Ascending aorta (tissue), 2 donors: ENCODE measurements around the gene SPTBN1. TPM values are rescaled to one million over a fixed set of nuclear protein-coding genes. Genes with fewer than 3 reads are reported as not detected.

Source experiments
- DNase-seq, 2 donors: peaks; one replicate each; pipeline ENCODE4 v3.0.0-alpha.2; 2019; ENCODE audit warnings: low spot score in 2 of 2
- H3K27ac ChIP-seq, 2 donors: fragments of 200-600 bp; sonication (generic); one replicate each; pipeline ENCODE4 v1.5.1; 2016 to 2017; ENCODE audit warnings: mild to moderate bottlenecking in 1 of 2
- H3K27me3 ChIP-seq: fragments of 200-600 bp; sonication (generic); one replicate; pipeline ENCODE4 v1.5.1; 2017
- H3K36me3 ChIP-seq, 2 donors: fragments of 200-600 bp; sonication (generic); one replicate each; pipeline ENCODE4 v1.5.1; 2016
- H3K4me1 ChIP-seq, 2 donors: fragments of 200-600 bp; sonication (generic); one replicate each; pipeline ENCODE4 v1.5.1; 2016 to 2017; ENCODE audit warnings: mild to moderate bottlenecking in 1 of 2
- H3K4me3 ChIP-seq, 2 donors: fragments of 200-600 bp; sonication (generic); one replicate each; pipeline ENCODE4 v1.5.1; 2016 to 2017; ENCODE audit warnings: mild to moderate bottlenecking in 1 of 2
- H3K9me3 ChIP-seq, 2 donors: fragments of 200-600 bp; sonication (generic); one replicate each; pipeline ENCODE4 v1.5.1; 2016
- intact Hi-C: fragments of 100-400 bp; cut with DNase I; formaldehyde crosslinking; loops from one replicate; pipeline ENCODE4 v1.15.1; 2023
- total RNA-seq: library from RNA; depleted of rRNA; stranded (reverse); fragments of >200 nt; gene quantifications from one replicate; pipeline ENCODE4 v1.1.0, GENCODE V29; 2016
- TF ChIP-seq, protein P1 (sequence below), 3 experiments: fragments of 200-600 bp in 2 of 3; fragments of 450-650 bp in 1 of 3; sonication (generic) in 2 of 3; IDR thresholded peaks; one replicate each; pipeline ENCODE4 v1.5.1; 2016 to 2019; ENCODE audit warnings: antibody characterized with exemption in 3 of 3, mild to moderate bottlenecking in 1 of 3, moderate library complexity in 1 of 3

The SPTBN1 gene
- total RNA-seq, 1 donor from 2014 or later, result 246 TPM

DNA sequence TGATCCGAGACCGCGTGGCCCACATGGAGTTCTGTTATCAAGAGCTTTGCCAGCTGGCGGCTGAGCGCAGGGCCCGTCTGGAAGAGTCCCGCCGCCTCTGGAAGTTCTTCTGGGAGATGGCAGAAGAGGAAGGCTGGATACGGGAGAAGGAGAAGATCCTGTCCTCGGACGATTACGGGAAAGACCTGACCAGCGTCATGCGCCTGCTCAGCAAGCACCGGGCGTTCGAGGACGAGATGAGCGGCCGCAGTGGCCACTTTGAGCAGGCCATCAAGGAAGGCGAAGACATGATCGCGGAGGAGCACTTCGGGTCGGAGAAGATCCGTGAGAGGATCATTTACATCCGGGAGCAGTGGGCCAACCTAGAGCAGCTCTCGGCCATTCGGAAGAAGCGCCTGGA lies 172.8 kb downstream of the SPTBN1 start:
- Histone ChIP-seq H3K27me3 (no peaks in the 10 kb centered on the region), H3K4me3 (no peak overlapping the region), H3K9me3 (no peaks in the 10 kb centered on the region), H3K27ac (no peak overlapping the region), H3K36me3 (peaks cover 63 to 94% of the 10 kb centered on the region in 2 donors), H3K4me1 (peaks cover 0 to 8% of the 10 kb centered on the region in 2 donors)
- no peak for DNase-seq
- intact Hi-C loops, result no loop called here
- TF ChIP-seq, protein P1, sequence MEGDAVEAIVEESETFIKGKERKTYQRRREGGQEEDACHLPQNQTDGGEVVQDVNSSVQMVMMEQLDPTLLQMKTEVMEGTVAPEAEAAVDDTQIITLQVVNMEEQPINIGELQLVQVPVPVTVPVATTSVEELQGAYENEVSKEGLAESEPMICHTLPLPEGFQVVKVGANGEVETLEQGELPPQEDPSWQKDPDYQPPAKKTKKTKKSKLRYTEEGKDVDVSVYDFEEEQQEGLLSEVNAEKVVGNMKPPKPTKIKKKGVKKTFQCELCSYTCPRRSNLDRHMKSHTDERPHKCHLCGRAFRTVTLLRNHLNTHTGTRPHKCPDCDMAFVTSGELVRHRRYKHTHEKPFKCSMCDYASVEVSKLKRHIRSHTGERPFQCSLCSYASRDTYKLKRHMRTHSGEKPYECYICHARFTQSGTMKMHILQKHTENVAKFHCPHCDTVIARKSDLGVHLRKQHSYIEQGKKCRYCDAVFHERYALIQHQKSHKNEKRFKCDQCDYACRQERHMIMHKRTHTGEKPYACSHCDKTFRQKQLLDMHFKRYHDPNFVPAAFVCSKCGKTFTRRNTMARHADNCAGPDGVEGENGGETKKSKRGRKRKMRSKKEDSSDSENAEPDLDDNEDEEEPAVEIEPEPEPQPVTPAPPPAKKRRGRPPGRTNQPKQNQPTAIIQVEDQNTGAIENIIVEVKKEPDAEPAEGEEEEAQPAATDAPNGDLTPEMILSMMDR (IDR thresholded peaks at IDR 0.05), result no peak

DNA sequence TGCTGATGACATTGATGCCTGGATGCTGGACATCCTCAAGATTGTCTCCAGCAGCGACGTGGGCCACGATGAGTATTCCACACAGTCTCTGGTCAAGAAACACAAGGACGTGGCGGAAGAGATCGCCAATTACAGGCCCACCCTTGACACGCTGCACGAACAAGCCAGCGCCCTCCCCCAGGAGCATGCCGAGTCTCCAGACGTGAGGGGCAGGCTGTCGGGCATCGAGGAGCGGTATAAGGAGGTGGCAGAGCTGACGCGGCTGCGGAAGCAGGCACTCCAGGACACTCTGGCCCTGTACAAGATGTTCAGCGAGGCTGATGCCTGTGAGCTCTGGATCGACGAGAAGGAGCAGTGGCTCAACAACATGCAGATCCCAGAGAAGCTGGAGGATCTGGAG lies 173.3 kb downstream of the SPTBN1 start:
- peaks cover 63 to 94% of the 10 kb centered on the region in 2 donors for H3K36me3 ChIP-seq
- intact Hi-C loops, result no loop called here
- no peaks in the 10 kb centered on the region for H3K27me3 ChIP-seq
- TF ChIP-seq, protein P1 (IDR thresholded peaks at IDR 0.05), result no peak
- no peak for DNase-seq
- peaks cover 0 to 11% of the 10 kb centered on the region in 2 donors for H3K4me1 ChIP-seq
- H3K9me3 ChIP-seq, result no peaks in the 10 kb centered on the region
- H3K27ac ChIP-seq, result peak overlapping the region in 1 of 2 donors; percentile 10
- no peak overlapping the region for H3K4me3 ChIP-seq

GRCh38 chr2:54629914-54630857 lies 174.1 kb downstream of the SPTBN1 start:
- intact Hi-C loops, result loop anchor here (10.0 kb wide), 1 partner anchor 175 kb away; the partner anchor contains the start of gene SPTBN1
- H3K4me1 ChIP-seq, result peaks cover under 1 to 14% of the 10 kb centered on the region in 2 donors
- H3K9me3 ChIP-seq, result no peaks in the 10 kb centered on the region
- TF ChIP-seq, protein P1 (IDR thresholded peaks at IDR 0.05), result no peak
- peak overlapping the region; percentile 10 to 20 for H3K27ac ChIP-seq
- DNase-seq, result no peak
- H3K27me3 ChIP-seq, result no peaks in the 10 kb centered on the region
- no peak overlapping the region for H3K4me3 ChIP-seq
- H3K36me3 ChIP-seq, result peaks cover 61 to 93% of the 10 kb centered on the region in 2 donors

DNA sequence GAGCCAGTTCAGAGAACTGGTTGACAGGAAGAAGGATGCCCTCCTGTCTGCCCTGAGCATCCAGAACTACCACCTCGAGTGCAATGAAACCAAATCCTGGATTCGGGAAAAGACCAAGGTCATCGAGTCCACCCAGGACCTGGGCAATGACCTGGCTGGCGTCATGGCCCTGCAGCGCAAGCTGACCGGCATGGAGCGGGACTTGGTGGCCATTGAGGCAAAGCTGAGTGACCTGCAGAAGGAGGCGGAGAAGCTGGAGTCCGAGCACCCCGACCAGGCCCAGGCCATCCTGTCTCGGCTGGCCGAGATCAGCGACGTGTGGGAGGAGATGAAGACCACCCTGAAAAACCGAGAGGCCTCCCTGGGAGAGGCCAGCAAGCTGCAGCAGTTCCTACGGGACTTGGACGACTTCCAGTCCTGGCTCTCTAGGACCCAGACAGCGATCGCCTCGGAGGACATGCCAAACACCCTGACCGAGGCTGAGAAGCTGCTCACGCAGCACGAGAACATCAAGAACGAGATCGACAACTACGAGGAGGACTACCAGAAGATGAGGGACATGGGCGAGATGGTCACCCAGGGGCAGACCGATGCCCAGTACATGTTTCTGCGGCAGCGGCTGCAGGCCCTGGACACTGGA lies 174.9 kb downstream of the SPTBN1 start:
- peaks cover 61 to 87% of the 10 kb centered on the region in 2 donors for H3K36me3 ChIP-seq
- H3K27me3 ChIP-seq, result no peaks in the 10 kb centered on the region
- H3K4me1 ChIP-seq, result peaks cover 4 to 18% of the 10 kb centered on the region in 2 donors
- H3K4me3 ChIP-seq, result no peak overlapping the region
- H3K9me3 ChIP-seq, result no peaks in the 10 kb centered on the region
- intact Hi-C loops, result loop anchor here (10.0 kb wide), 1 partner anchor 176 kb away; the partner anchor contains the start of gene SPTBN1
- TF ChIP-seq, protein P1 (IDR thresholded peaks at IDR 0.05), result no peak
- no peak for DNase-seq
- H3K27ac ChIP-seq, result peak overlapping the region; percentile 10 to 20

DNA sequence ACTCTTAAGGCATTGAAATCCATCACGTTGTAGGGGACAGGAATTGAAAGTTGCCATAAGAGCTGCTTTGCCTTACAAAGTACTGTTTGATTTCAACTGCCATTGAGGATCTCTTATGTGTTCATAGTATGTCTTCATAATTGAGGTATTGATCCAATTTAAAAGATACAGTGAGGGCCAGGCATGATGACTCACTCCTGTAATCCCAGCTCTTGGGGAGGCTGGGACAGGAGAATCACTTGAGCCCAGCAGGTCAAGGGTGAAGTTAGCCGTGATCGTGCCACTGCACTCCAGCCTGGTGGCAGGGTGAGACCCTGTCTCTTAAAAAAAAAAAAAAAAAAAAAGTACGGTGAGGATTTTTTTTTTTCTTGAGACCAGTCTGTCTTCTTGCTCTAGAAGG lies 175.6 kb downstream of the SPTBN1 start:
- Histone ChIP-seq H3K27ac (no peak overlapping the region), H3K4me3 (no peak overlapping the region), H3K9me3 (no peaks in the 10 kb centered on the region), H3K27me3 (no peaks in the 10 kb centered on the region), H3K4me1 (peaks cover 4 to 26% of the 10 kb centered on the region in 2 donors), H3K36me3 (peaks cover 57 to 84% of the 10 kb centered on the region in 2 donors)
- no peak for DNase-seq
- TF ChIP-seq, protein P1 (IDR thresholded peaks at IDR 0.05), result no peak
- intact Hi-C loops, result loop anchor here (10.0 kb wide), 1 partner anchor 177 kb away; the partner anchor contains the start of gene SPTBN1
